ENCODE measurements around the gene SELPLG. TPM values are rescaled to one million over a fixed set of nuclear protein-coding genes. Genes with fewer than 3 reads are reported as not detected.

Gene SELPLG
- total RNA-seq, 1 experiment from 2014 or later: 0.41 TPM

DNA sequence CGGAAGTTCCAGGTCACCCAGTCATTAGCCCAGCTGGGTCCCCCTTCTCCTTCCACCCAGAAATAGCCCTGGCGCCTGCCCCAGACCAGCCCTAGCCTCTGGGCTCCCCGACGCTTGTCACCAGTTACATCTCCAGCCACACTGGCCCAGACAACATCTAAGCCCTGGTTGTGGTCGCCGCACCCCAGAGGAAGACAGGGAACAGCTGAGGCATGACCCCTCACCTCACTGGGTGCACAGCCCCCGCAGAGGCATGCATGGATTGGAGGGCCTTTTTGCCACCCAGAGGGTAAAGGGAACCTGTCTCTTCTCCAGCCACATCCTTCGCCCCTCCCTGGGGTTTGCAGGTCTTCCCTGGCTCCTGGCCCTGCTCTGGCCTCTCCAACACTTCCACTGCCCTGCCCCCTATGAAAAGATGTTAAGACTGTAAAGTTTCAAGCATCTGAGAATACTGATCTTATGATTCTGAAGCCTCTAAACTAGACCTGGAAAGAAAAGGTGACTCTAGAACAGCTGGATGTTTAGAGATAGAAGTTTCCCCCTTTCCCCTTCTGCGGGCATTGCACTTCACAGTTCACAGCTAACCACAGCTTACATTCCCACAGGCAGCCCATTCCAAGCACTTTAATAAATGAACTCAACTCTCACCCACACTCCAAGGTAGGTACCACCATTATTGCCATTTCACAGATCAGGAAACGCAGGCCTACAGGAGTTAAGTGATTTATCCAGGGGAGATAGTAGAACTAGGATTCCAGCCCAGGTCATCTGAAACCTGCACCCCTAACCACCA, 50.5 kb downstream of the SELPLG start:
- POLR2A ChIA-PET: no interaction called here
- DNase-seq (ENCODE audit: low read depth, low spot score) (no peak), ATAC-seq (no peak)
- no peaks in the 10 kb centered on the region for H3K4me1 ChIP-seq (ENCODE audit: control insufficient read depth, insufficient read depth, low read length)
- no peaks in the 10 kb centered on the region for H3K27me3 ChIP-seq (ENCODE audit: control insufficient read depth, insufficient read depth, low read length)
- TF ChIP-seq POLR2AphosphoS5 (IDR thresholded peaks at IDR 0.05; ENCODE audit: low read depth, low read length): no peak
- TF ChIP-seq, protein P1, sequence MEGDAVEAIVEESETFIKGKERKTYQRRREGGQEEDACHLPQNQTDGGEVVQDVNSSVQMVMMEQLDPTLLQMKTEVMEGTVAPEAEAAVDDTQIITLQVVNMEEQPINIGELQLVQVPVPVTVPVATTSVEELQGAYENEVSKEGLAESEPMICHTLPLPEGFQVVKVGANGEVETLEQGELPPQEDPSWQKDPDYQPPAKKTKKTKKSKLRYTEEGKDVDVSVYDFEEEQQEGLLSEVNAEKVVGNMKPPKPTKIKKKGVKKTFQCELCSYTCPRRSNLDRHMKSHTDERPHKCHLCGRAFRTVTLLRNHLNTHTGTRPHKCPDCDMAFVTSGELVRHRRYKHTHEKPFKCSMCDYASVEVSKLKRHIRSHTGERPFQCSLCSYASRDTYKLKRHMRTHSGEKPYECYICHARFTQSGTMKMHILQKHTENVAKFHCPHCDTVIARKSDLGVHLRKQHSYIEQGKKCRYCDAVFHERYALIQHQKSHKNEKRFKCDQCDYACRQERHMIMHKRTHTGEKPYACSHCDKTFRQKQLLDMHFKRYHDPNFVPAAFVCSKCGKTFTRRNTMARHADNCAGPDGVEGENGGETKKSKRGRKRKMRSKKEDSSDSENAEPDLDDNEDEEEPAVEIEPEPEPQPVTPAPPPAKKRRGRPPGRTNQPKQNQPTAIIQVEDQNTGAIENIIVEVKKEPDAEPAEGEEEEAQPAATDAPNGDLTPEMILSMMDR (IDR thresholded peaks at IDR 0.05): no peak
- no peak for TF ChIP-seq TCF7L2 (IDR thresholded peaks at IDR 0.05; ENCODE audit: low read depth, low read length)
- TF ChIP-seq SIN3A (IDR thresholded peaks at IDR 0.05; ENCODE audit: borderline replicate concordance, insufficient read depth, low read depth, low read length): no peak
- TF ChIP-seq, protein P2, sequence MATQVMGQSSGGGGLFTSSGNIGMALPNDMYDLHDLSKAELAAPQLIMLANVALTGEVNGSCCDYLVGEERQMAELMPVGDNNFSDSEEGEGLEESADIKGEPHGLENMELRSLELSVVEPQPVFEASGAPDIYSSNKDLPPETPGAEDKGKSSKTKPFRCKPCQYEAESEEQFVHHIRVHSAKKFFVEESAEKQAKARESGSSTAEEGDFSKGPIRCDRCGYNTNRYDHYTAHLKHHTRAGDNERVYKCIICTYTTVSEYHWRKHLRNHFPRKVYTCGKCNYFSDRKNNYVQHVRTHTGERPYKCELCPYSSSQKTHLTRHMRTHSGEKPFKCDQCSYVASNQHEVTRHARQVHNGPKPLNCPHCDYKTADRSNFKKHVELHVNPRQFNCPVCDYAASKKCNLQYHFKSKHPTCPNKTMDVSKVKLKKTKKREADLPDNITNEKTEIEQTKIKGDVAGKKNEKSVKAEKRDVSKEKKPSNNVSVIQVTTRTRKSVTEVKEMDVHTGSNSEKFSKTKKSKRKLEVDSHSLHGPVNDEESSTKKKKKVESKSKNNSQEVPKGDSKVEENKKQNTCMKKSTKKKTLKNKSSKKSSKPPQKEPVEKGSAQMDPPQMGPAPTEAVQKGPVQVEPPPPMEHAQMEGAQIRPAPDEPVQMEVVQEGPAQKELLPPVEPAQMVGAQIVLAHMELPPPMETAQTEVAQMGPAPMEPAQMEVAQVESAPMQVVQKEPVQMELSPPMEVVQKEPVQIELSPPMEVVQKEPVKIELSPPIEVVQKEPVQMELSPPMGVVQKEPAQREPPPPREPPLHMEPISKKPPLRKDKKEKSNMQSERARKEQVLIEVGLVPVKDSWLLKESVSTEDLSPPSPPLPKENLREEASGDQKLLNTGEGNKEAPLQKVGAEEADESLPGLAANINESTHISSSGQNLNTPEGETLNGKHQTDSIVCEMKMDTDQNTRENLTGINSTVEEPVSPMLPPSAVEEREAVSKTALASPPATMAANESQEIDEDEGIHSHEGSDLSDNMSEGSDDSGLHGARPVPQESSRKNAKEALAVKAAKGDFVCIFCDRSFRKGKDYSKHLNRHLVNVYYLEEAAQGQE (IDR thresholded peaks at IDR 0.05; ENCODE audit: insufficient read depth in 1 of 2, low read depth in 2 of 2, low read length in 1 of 2): no peak
- H3K4me3 ChIP-seq (ENCODE audit: low read depth in 2 of 2, low read length in 2 of 2): no peak overlapping the region
- in situ Hi-C loops (cut with HindIII; ENCODE audit: low pct_unique_long_range_greater_than_20kb, low sequenced_read_pairs): no loop called here
- H3K27ac ChIP-seq (ENCODE audit: low read length): no peak overlapping the region
- BruUV-seq (replicated peaks): no TSS peak
- H3K36me3 ChIP-seq (ENCODE audit: control insufficient read depth, insufficient read depth, low read length): no peaks in the 10 kb centered on the region
- intact Hi-C loops (cut with micrococcal nuclease; ENCODE audit: unreplicated experiment): no loop called here
- H3K9me3 ChIP-seq (ENCODE audit: control insufficient read depth, insufficient read depth, low read depth, low read length): no peaks in the 10 kb centered on the region
- CTCF ChIA-PET: no interaction called here

DNA sequence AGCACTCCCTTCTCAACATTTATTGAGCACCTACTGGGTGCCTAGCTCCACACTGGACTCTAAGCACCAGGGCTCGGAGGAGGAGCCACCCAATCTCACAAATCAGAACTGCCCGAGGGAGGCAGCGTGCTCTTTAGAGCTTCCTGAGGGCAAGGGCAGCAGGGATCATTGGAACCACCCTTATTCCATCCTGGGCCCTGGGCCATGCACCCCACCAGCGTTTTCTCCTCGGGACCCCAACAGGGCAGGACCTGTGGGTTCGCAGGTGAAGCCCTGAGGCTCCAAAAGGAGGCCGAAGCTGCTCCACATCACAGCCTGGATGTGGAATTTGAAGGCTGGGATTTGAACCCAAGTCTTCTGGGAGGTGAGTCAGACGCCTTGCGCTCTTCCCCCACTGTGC, 51.2 kb downstream of the SELPLG start:
- TF ChIP-seq TCF7L2 (IDR thresholded peaks at IDR 0.05; ENCODE audit: low read depth, low read length): no peak
- TF ChIP-seq, protein P1 (IDR thresholded peaks at IDR 0.05): no peak
- TF ChIP-seq POLR2AphosphoS5 (IDR thresholded peaks at IDR 0.05; ENCODE audit: low read depth, low read length): no peak
- TF ChIP-seq SIN3A (IDR thresholded peaks at IDR 0.05; ENCODE audit: borderline replicate concordance, insufficient read depth, low read depth, low read length): no peak
- TF ChIP-seq, protein P2 (IDR thresholded peaks at IDR 0.05; ENCODE audit: insufficient read depth in 1 of 2, low read depth in 2 of 2, low read length in 1 of 2): no peak
- ChIA-PET CTCF (no interaction called here), POLR2A (no interaction called here)
- Histone ChIP-seq H3K36me3 (ENCODE audit: control insufficient read depth, insufficient read depth, low read length) (no peaks in the 10 kb centered on the region), H3K4me3 (ENCODE audit: low read depth in 2 of 2, low read length in 2 of 2) (no peak overlapping the region), H3K4me1 (ENCODE audit: control insufficient read depth, insufficient read depth, low read length) (no peaks in the 10 kb centered on the region), H3K27ac (ENCODE audit: low read length) (no peak overlapping the region), H3K27me3 (ENCODE audit: control insufficient read depth, insufficient read depth, low read length) (no peaks in the 10 kb centered on the region), H3K9me3 (ENCODE audit: control insufficient read depth, insufficient read depth, low read depth, low read length) (no peaks in the 10 kb centered on the region)
- intact Hi-C loops (cut with micrococcal nuclease; ENCODE audit: unreplicated experiment): no loop called here
- in situ Hi-C loops (cut with HindIII; ENCODE audit: low pct_unique_long_range_greater_than_20kb, low sequenced_read_pairs): no loop called here
- ATAC-seq (no peak), DNase-seq (ENCODE audit: low read depth, low spot score) (no peak)
- BruUV-seq (replicated peaks): no TSS peak

Measured in Panc1 (cell line).